ENCODE results near the gene KRTAP4-9. TPM values are rescaled to one million over a fixed set of nuclear protein-coding genes. Genes with fewer than 3 reads are reported as not detected.

Gene KRTAP4-9
- polyA plus RNA-seq, 1 donor from 2014 or later, result not detected

GRCh38 chr17:41140360-41141131, 35.4 kb downstream of the KRTAP4-9 start, which contains the start of gene KRTAP4-6:
Gene KRTAP4-6 (minus strand): TSS chr17:41140544. CDS start chr17:41140487, 57 bp downstream.
- Histone ChIP-seq H3K27me3 (ENCODE audit: insufficient read depth, low read depth, low read length) (no peaks in the 10 kb centered on the region), H3K9me2 (ENCODE audit: insufficient read depth, low read length) (no peaks in the 10 kb centered on the region), H4K20me1 (ENCODE audit: insufficient read depth) (no peaks in the 10 kb centered on the region), H3K36me3 (ENCODE audit: insufficient read depth, low read length) (no peaks in the 10 kb centered on the region), H3K9me3 (ENCODE audit: low read length) (peaks cover 5% of the 10 kb centered on the region), H3F3A (ENCODE audit: insufficient read depth, low read length, poor library complexity, severe bottlenecking) (no peaks in the 10 kb centered on the region), H3K4me3 (ENCODE audit: low read length) (no peak within 1 kb of the TSS), H2AFZ (ENCODE audit: low read depth, low read length) (no peak within 1 kb of the TSS), H3K27ac (ENCODE audit: low read length) (no peak within 1 kb of the TSS), H3K4me2 (ENCODE audit: low read length) (no peak within 1 kb of the TSS), H3K79me2 (replicated peaks; ENCODE audit: insufficient read depth, low read length) (no peaks in the 10 kb centered on the region), H3K9ac (ENCODE audit: low read length) (no peak within 1 kb of the TSS)
- TF ChIP-seq POLR2AphosphoS5 (IDR thresholded peaks at IDR 0.05) (no peak), SMC3 (conservative IDR thresholded peaks at IDR 0.05; ENCODE audit: poor library complexity) (no peak), EP300 (conservative IDR thresholded peaks at IDR 0.05; ENCODE audit: poor library complexity, severe bottlenecking) (no peak), RAD21 (conservative IDR thresholded peaks at IDR 0.05) (no peak), MXI1 (conservative IDR thresholded peaks at IDR 0.05; ENCODE audit: poor library complexity, severe bottlenecking) (no peak), REST (IDR thresholded peaks at IDR 0.05; ENCODE audit: borderline replicate concordance) (no peak), TAF1 (IDR thresholded peaks at IDR 0.05; ENCODE audit: low read depth) (no peak), EZH2 (IDR thresholded peaks at IDR 0.05; ENCODE audit: borderline replicate concordance, insufficient read depth, low read length, poor library complexity, severe bottlenecking) (no peak), CTCF (IDR thresholded peaks at IDR 0.05; ENCODE audit: poor library complexity, severe bottlenecking) (no peak)

- Histone ChIP-seq H3K4me2 (ENCODE audit: low read length) (no peak overlapping the region), H2AFZ (ENCODE audit: low read depth, low read length) (no peak overlapping the region), H3K27ac (ENCODE audit: low read length) (no peak overlapping the region), H3K9me2 (ENCODE audit: insufficient read depth, low read length) (no peaks in the 10 kb centered on the region), H3K9me3 (ENCODE audit: low read length) (peaks cover 5% of the 10 kb centered on the region), H3K27me3 (ENCODE audit: insufficient read depth, low read depth, low read length) (no peaks in the 10 kb centered on the region), H3K4me3 (ENCODE audit: low read length) (no peak overlapping the region), H4K20me1 (ENCODE audit: insufficient read depth) (no peaks in the 10 kb centered on the region), H3F3A (ENCODE audit: insufficient read depth, low read length, poor library complexity, severe bottlenecking) (no peaks in the 10 kb centered on the region), H3K9ac (ENCODE audit: low read length) (no peak overlapping the region), H3K36me3 (ENCODE audit: insufficient read depth, low read length) (no peaks in the 10 kb centered on the region), H3K79me2 (replicated peaks; ENCODE audit: insufficient read depth, low read length) (no peaks in the 10 kb centered on the region)
- TF ChIP-seq SMC3 (conservative IDR thresholded peaks at IDR 0.05; ENCODE audit: poor library complexity), result no peak
- no peak for TF ChIP-seq RAD21 (conservative IDR thresholded peaks at IDR 0.05)
- no peak for TF ChIP-seq EZH2 (IDR thresholded peaks at IDR 0.05; ENCODE audit: borderline replicate concordance, insufficient read depth, low read length, poor library complexity, severe bottlenecking)
- no peak for TF ChIP-seq POLR2AphosphoS5 (IDR thresholded peaks at IDR 0.05)
- no peak for TF ChIP-seq EP300 (conservative IDR thresholded peaks at IDR 0.05; ENCODE audit: poor library complexity, severe bottlenecking)
- TF ChIP-seq CTCF (IDR thresholded peaks at IDR 0.05; ENCODE audit: poor library complexity, severe bottlenecking), result no peak
- TF ChIP-seq MXI1 (conservative IDR thresholded peaks at IDR 0.05; ENCODE audit: poor library complexity, severe bottlenecking), result no peak
- TF ChIP-seq TAF1 (IDR thresholded peaks at IDR 0.05; ENCODE audit: low read depth), result no peak
- no peak for TF ChIP-seq REST (IDR thresholded peaks at IDR 0.05; ENCODE audit: borderline replicate concordance)
These were observed 36.2 kb downstream of the KRTAP4-9 start for GRCh38 chr17:41141361-41141760.

Data from neural cell (in vitro differentiated cells).